ENCODE measurements around the gene SGTA. TPM values are rescaled to one million over a fixed set of nuclear protein-coding genes. Genes with fewer than 3 reads are reported as not detected.

The SGTA gene
- total and polyA plus RNA-seq, 2 of the 4 experiments (the other 2 are of a cell fraction) = 17.4 to 72.9 TPM

- no peaks in the 10 kb centered on the region; the same call in 1 of the 2 replicates for H4K20me1 ChIP-seq (ENCODE audit: insufficient read depth, low read length)
- no peak overlapping the region for H3K4me2 ChIP-seq (ENCODE audit: low read depth, low read length)
- no peak overlapping the region for H2AK5ac ChIP-seq (ENCODE audit: low read depth, low read length)
- H3K4me3 ChIP-seq (ENCODE audit: insufficient read depth, low read depth, low read length) = no peak overlapping the region
- CTCF ChIA-PET = no interaction called here
- H3K9me1 ChIP-seq (ENCODE audit: insufficient read depth, low read length) = 0 out of 2 replicates have a peak, but pooled peaks cover 1% of the 10 kb centered on the region
- no peak overlapping the region for H2BK15ac ChIP-seq (ENCODE audit: low read depth, low read length)
- dilution Hi-C loops (cut with HindIII; ENCODE audit: low sequenced_read_pairs, unreplicated experiment) = no loop called here
- H4K8ac ChIP-seq (ENCODE audit: low read depth in 2 of 2, low read length in 2 of 2) = no peak overlapping the region
- DNase-seq (no peak), ATAC-seq (ENCODE audit: low read depth) (no peak)
- no peaks in the 10 kb centered on the region for H3K4me1 ChIP-seq (ENCODE audit: control insufficient read depth, insufficient read depth, low read length)
- H3K27ac ChIP-seq (ENCODE audit: insufficient read depth, low read length) = no peak overlapping the region
- H2BK20ac ChIP-seq (ENCODE audit: low read depth, low read length) = no peak overlapping the region
- no peak overlapping the region for H3K23ac ChIP-seq (ENCODE audit: low read depth, low read length)
- BruUV-seq (replicated peaks) = no TSS peak
- H3K79me1 ChIP-seq (ENCODE audit: low read depth in 1 of 2, low read length in 2 of 2) = peaks cover 2% of the 10 kb centered on the region in 2 experiments; a peak in 2 of 4 replicates
- no peaks in the 10 kb centered on the region for H3K27me3 ChIP-seq (ENCODE audit: control insufficient read depth, insufficient read depth, low read length)
- peaks cover 19% of the 10 kb centered on the region for H3K36me3 ChIP-seq (ENCODE audit: control insufficient read depth, insufficient read depth, low read length)
- no peak overlapping the region for H4K5ac ChIP-seq (ENCODE audit: low read depth, low read length)
- H3K9ac ChIP-seq (ENCODE audit: low read depth, low read length) = no peak overlapping the region
- H2BK5ac ChIP-seq (ENCODE audit: low read depth, low read length, poor library complexity, severe bottlenecking) = no peak overlapping the region
- no peak overlapping the region for H2BK120ac ChIP-seq (ENCODE audit: low read depth, low read length)
- no peak for TF ChIP-seq MXI1 (IDR thresholded peaks at IDR 0.05; ENCODE audit: borderline replicate concordance, low read depth, low read length)
- TF ChIP-seq, protein P1, sequence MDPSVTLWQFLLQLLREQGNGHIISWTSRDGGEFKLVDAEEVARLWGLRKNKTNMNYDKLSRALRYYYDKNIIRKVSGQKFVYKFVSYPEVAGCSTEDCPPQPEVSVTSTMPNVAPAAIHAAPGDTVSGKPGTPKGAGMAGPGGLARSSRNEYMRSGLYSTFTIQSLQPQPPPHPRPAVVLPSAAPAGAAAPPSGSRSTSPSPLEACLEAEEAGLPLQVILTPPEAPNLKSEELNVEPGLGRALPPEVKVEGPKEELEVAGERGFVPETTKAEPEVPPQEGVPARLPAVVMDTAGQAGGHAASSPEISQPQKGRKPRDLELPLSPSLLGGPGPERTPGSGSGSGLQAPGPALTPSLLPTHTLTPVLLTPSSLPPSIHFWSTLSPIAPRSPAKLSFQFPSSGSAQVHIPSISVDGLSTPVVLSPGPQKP (IDR thresholded peaks at IDR 0.05; ENCODE audit: borderline replicate concordance, low read depth, low read length) = no peak
- no peak for TF ChIP-seq BHLHE40 (IDR thresholded peaks at IDR 0.05; ENCODE audit: low read depth, low read length)
- TF ChIP-seq CEBPB (IDR thresholded peaks at IDR 0.05; ENCODE audit: low read depth, low read length) = no peak
- TF ChIP-seq, protein P2, sequence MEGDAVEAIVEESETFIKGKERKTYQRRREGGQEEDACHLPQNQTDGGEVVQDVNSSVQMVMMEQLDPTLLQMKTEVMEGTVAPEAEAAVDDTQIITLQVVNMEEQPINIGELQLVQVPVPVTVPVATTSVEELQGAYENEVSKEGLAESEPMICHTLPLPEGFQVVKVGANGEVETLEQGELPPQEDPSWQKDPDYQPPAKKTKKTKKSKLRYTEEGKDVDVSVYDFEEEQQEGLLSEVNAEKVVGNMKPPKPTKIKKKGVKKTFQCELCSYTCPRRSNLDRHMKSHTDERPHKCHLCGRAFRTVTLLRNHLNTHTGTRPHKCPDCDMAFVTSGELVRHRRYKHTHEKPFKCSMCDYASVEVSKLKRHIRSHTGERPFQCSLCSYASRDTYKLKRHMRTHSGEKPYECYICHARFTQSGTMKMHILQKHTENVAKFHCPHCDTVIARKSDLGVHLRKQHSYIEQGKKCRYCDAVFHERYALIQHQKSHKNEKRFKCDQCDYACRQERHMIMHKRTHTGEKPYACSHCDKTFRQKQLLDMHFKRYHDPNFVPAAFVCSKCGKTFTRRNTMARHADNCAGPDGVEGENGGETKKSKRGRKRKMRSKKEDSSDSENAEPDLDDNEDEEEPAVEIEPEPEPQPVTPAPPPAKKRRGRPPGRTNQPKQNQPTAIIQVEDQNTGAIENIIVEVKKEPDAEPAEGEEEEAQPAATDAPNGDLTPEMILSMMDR (conservative IDR thresholded peaks at IDR 0.05; ENCODE audit: low read depth, low read length) = no peak
- no peak for TF ChIP-seq MAFK (IDR thresholded peaks at IDR 0.05; ENCODE audit: low read depth, low read length)
- no peak for TF ChIP-seq POLR2A (IDR thresholded peaks at IDR 0.05; ENCODE audit: low read depth, low read length)
- TF ChIP-seq, protein P3, sequence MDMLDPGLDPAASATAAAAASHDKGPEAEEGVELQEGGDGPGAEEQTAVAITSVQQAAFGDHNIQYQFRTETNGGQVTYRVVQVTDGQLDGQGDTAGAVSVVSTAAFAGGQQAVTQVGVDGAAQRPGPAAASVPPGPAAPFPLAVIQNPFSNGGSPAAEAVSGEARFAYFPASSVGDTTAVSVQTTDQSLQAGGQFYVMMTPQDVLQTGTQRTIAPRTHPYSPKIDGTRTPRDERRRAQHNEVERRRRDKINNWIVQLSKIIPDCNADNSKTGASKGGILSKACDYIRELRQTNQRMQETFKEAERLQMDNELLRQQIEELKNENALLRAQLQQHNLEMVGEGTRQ (IDR thresholded peaks at IDR 0.05; ENCODE audit: low read depth, low read length) = no peak
- TF ChIP-seq NFE2L2 (IDR thresholded peaks at IDR 0.05; ENCODE audit: low read depth, low read length) = no peak
- TF ChIP-seq RCOR1 (IDR thresholded peaks at IDR 0.05; ENCODE audit: insufficient replicate concordance, low read length) = no peak
- no peak for TF ChIP-seq RAD21 (IDR thresholded peaks at IDR 0.05; ENCODE audit: low read length)
- TF ChIP-seq CHD1 (IDR thresholded peaks at IDR 0.05; ENCODE audit: low read depth, low read length) = no peak
- TF ChIP-seq FOS (IDR thresholded peaks at IDR 0.05; ENCODE audit: low read depth, low read length) = no peak
- no peak for TF ChIP-seq SMC3 (IDR thresholded peaks at IDR 0.05; ENCODE audit: low read depth, low read length)
- TF ChIP-seq MAZ (IDR thresholded peaks at IDR 0.05; ENCODE audit: borderline replicate concordance, low read depth, low read length) = no peak
- TF ChIP-seq RFX5 (IDR thresholded peaks at IDR 0.05; ENCODE audit: low read depth, low read length) = no peak
- no peak overlapping the region for H3K56ac ChIP-seq (ENCODE audit: extremely low read depth, insufficient read depth, low read length)
- no CpG with 5 or more reads among the region's 13 CpGs for WGBS, 2 experiments (ENCODE audit: extremely low coverage in 2 of 2, insufficient read length in 1 of 2)
- intact Hi-C loops (cut with micrococcal nuclease) = no loop called here
- H3K18ac ChIP-seq (ENCODE audit: low read depth, low read length) = no peak overlapping the region
- H3K9me3 ChIP-seq (ENCODE audit: control insufficient read depth, insufficient read depth, low read length) = no peaks in the 10 kb centered on the region
- no peak overlapping the region for H2AFZ ChIP-seq (replicated peaks; ENCODE audit: low read length, poor library complexity)
- no peak overlapping the region for H3K14ac ChIP-seq (replicated peaks; ENCODE audit: low read depth, low read length)
- H2AK9ac ChIP-seq (replicated peaks; ENCODE audit: low read depth, low read length, poor library complexity) = no peak overlapping the region
- in situ Hi-C loops (cut with MboI; ENCODE audit: low sequenced_read_pairs) = no loop called here
- no peak overlapping the region for H4K91ac ChIP-seq (ENCODE audit: insufficient read depth, low read depth, low read length)
- POLR2A ChIA-PET (ENCODE audit: unreplicated experiment) = no interaction called here
- no peak overlapping the region for H3K4ac ChIP-seq (ENCODE audit: low read depth, low read length)
These were observed 32.1 kb upstream of the SGTA start for GRCh38 chr19:2815191-2815614.

Data from IMR-90 (cell line).